ENCODE data around the gene MRPL42.

- TF ChIP-seq CTCF (IDR thresholded peaks at IDR 0.05) = no peak
- no peak for TF ChIP-seq EP300 (IDR thresholded peaks at IDR 0.05)
Observed at GRCh38 chr12:93429852-93430251, 37.5 kb upstream of the MRPL42 start.
